ENCODE results near the gene MYL12A.
"Not testable (repeated sequence)": the region's sequence is repeated elsewhere in the genome, so short reads cannot be mapped to it uniquely, and the experiment has no call there.

The MYL12A gene

GRCh38 chr18:3247240-3248061 is at the start of gene MYL12A:
Gene MYL12A, plus strand, starts transcription at chr18:3247801. Its CDS starts 5,447 bp downstream, at chr18:3253248.
- peak within 1 kb of the TSS; percentile 92 to 100 (median 97) for H3K9ac ChIP-seq
- peaks cover 2 to 3% (median 3%) of the 10 kb centered on the region in 11 experiments; a peak in 21 of 22 replicates for H3K9me3 ChIP-seq (replicated peaks in 1 of 11)
- TF ChIP-seq Cebpa-rat (IDR thresholded peaks at IDR 0.05), result no peak
- peaks cover 8 to 39% (median 38%) of the 10 kb centered on the region in 11 experiments; a peak in 21 of 22 replicates for H4K20me1 ChIP-seq
- H3K4me1 ChIP-seq, result peaks cover 39 to 57% (median 51%) of the 10 kb centered on the region in 10 experiments
- peak within 1 kb of the TSS; percentile 96 to 100 (median 98) for H3K27ac ChIP-seq
- peak within 1 kb of the TSS; percentile 87 to 100 (median 92) for H3K4me3 ChIP-seq
- no peaks in the 10 kb centered on the region for H3K27me3 ChIP-seq
- peaks cover 12 to 33% (median 21%) of the 10 kb centered on the region in 11 experiments; a peak in 19 of 22 replicates for H3K36me3 ChIP-seq
- H3K4me2 ChIP-seq, result peak within 1 kb of the TSS; percentile 90 to 97 (median 95)

GRCh38 chr18:3198260-3198860 is 49.2 kb upstream of the MYL12A start:
- H3K9ac ChIP-seq, H3K4me3 ChIP-seq, H3K27ac ChIP-seq, H3K36me3 ChIP-seq, H3K4me2 ChIP-seq, H3K27me3 ChIP-seq, H3K4me1 ChIP-seq, H4K20me1 ChIP-seq: not testable (repeated sequence)
- peaks cover 3 to 19% (median 13%) of the 10 kb centered on the region in 11 experiments; a peak in 16 of 22 replicates for H3K9me3 ChIP-seq (replicated peaks in 1 of 11)

GRCh38 chr18:3199942-3200645 is 47.5 kb upstream of the MYL12A start:
- H3K4me1 ChIP-seq, result peaks cover 0 to 6% (median 0%) of the 10 kb centered on the region in 10 experiments; a peak in 3 of 20 replicates
- no peaks in the 10 kb centered on the region for H4K20me1 ChIP-seq
- H3K27ac ChIP-seq, result no peak overlapping the region
- no peak overlapping the region for H3K4me2 ChIP-seq
- no peak for TF ChIP-seq Cebpa-rat (IDR thresholded peaks at IDR 0.05)
- H3K4me3 ChIP-seq, result no peak overlapping the region
- 0 out of 22 replicates have a peak, but pooled peaks cover 0 to under 1% (median 0%) of the 10 kb centered on the region in 11 experiments for H3K36me3 ChIP-seq
- H3K9ac ChIP-seq, result no peak overlapping the region
- peaks cover 8 to 34% (median 23%) of the 10 kb centered on the region in 11 experiments; a peak in 21 of 22 replicates for H3K9me3 ChIP-seq (replicated peaks in 1 of 11)
- H3K27me3 ChIP-seq, result no peaks in the 10 kb centered on the region

- TF ChIP-seq Cebpa-rat (IDR thresholded peaks at IDR 0.05), result no peak
- Histone ChIP-seq H4K20me1 (no peaks in the 10 kb centered on the region), H3K4me2 (no peak overlapping the region), H3K27me3 (no peaks in the 10 kb centered on the region), H3K9me3 (replicated peaks in 1 of 11) (peaks cover 12 to 44% (median 35%) of the 10 kb centered on the region in 11 experiments), H3K27ac (no peak overlapping the region), H3K9ac (no peak overlapping the region), H3K4me3 (no peak overlapping the region), H3K4me1 (no peaks in the 10 kb centered on the region), H3K36me3 (peaks cover 0 to 3% (median 0%) of the 10 kb centered on the region in 11 experiments; a peak in 1 of 22 replicates)
These were observed 42.4 kb upstream of the MYL12A start for GRCh38 chr18:3205239-3205638.

- Histone ChIP-seq H3K27me3 (no peaks in the 10 kb centered on the region), H3K9me3 (replicated peaks in 1 of 11) (peaks cover 9 to 33% (median 30%) of the 10 kb centered on the region in 11 experiments), H4K20me1 (no peaks in the 10 kb centered on the region), H3K4me3 (no peak overlapping the region), H3K27ac (no peak overlapping the region), H3K9ac (no peak overlapping the region), H3K4me1 (no peaks in the 10 kb centered on the region; a peak in 1 of 20 replicates), H3K36me3 (peaks cover 0 to 3% (median 0%) of the 10 kb centered on the region in 11 experiments; a peak in 1 of 22 replicates), H3K4me2 (no peak overlapping the region)
- TF ChIP-seq Cebpa-rat (IDR thresholded peaks at IDR 0.05), result no peak
These were observed 40.0 kb upstream of the MYL12A start for GRCh38 chr18:3207565-3207964.

- H4K20me1 ChIP-seq, result no peaks in the 10 kb centered on the region
- H3K36me3 ChIP-seq, result peaks cover 0 to 9% (median 0%) of the 10 kb centered on the region in 11 experiments; a peak in 5 of 22 replicates
- no peak for TF ChIP-seq Cebpa-rat (IDR thresholded peaks at IDR 0.05)
- peaks cover 8 to 12% (median 10%) of the 10 kb centered on the region in 10 experiments; a peak in 15 of 20 replicates for H3K4me1 ChIP-seq
- H3K9ac ChIP-seq, result no peak overlapping the region
- no peaks in the 10 kb centered on the region for H3K27me3 ChIP-seq
- no peak overlapping the region for H3K4me2 ChIP-seq
- no peak overlapping the region for H3K4me3 ChIP-seq
- H3K27ac ChIP-seq, result no peak overlapping the region
- H3K9me3 ChIP-seq (replicated peaks in 1 of 11), result peaks cover 8 to 21% (median 15%) of the 10 kb centered on the region in 11 experiments; a peak in 21 of 22 replicates
These were observed 37.6 kb upstream of the MYL12A start for GRCh38 chr18:3209859-3210569.

- no peaks in the 10 kb centered on the region for H4K20me1 ChIP-seq
- H3K4me2 ChIP-seq, result no peak overlapping the region
- peaks cover 0 to 11% (median 6%) of the 10 kb centered on the region in 11 experiments; a peak in 9 of 22 replicates for H3K9me3 ChIP-seq (replicated peaks in 1 of 11)
- no peak overlapping the region for H3K27ac ChIP-seq
- H3K36me3 ChIP-seq, result peaks cover 0 to 9% (median 0%) of the 10 kb centered on the region in 11 experiments; a peak in 5 of 22 replicates
- TF ChIP-seq Cebpa-rat (IDR thresholded peaks at IDR 0.05), result no peak
- peaks cover 8 to 12% (median 10%) of the 10 kb centered on the region in 10 experiments; a peak in 15 of 20 replicates for H3K4me1 ChIP-seq
- H3K4me3 ChIP-seq, result no peak overlapping the region
- no peaks in the 10 kb centered on the region for H3K27me3 ChIP-seq
- no peak overlapping the region for H3K9ac ChIP-seq
These were observed 36.2 kb upstream of the MYL12A start for GRCh38 chr18:3211236-3211992.
